ENCODE measurements around the gene TMEM253.

Gene TMEM253

DNA sequence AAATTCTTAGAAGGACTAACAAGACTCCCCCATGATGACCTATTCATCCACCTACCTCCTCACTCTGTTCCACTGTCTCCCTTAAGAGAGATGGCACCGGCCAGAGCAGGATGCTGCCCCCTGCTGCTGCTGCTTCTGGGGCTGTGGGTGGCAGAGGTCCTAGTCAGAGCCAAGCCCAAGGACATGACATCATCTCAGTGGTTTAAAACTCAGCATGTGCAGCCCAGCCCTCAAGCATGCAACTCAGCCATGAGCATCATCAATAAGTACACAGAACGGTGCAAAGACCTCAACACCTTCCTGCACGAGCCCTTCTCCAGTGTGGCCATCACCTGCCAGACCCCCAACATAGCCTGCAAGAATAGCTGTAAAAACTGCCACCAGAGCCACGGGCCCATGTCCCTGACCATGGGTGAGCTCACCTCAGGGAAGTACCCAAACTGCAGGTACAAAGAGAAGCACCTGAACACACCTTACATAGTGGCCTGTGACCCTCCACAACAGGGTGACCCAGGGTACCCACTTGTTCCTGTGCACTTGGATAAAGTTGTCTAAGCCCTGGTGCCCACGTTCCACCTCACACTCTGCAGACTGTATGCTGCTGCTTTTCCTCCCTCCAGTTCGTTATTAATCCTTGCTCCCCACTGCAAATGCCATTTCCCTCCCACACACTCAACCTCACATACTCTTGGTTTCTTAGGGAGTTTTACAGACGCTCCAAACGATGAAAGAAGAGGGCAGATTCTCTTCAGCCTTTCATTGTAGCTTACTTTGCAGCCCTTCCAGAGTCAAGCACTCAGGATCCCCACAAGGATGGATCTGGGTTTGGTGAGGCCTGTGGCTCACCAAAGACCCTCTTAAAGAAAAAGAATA, 42.8 kb upstream of the TMEM253 start, which contains the start of gene RNASE8:
TSS of gene RNASE8 (plus strand) at position 20 of the 873 bp plus-strand sequence. CDS start at position 91, 71 bp downstream.
- no peak within 1 kb of the TSS for H3K4me3 ChIP-seq (ENCODE audit: low read length)
- TF ChIP-seq, protein P1, sequence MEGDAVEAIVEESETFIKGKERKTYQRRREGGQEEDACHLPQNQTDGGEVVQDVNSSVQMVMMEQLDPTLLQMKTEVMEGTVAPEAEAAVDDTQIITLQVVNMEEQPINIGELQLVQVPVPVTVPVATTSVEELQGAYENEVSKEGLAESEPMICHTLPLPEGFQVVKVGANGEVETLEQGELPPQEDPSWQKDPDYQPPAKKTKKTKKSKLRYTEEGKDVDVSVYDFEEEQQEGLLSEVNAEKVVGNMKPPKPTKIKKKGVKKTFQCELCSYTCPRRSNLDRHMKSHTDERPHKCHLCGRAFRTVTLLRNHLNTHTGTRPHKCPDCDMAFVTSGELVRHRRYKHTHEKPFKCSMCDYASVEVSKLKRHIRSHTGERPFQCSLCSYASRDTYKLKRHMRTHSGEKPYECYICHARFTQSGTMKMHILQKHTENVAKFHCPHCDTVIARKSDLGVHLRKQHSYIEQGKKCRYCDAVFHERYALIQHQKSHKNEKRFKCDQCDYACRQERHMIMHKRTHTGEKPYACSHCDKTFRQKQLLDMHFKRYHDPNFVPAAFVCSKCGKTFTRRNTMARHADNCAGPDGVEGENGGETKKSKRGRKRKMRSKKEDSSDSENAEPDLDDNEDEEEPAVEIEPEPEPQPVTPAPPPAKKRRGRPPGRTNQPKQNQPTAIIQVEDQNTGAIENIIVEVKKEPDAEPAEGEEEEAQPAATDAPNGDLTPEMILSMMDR (conservative IDR thresholded peaks at IDR 0.05; ENCODE audit: low read depth, low read length): no peak
- no peak for DNase-seq (ENCODE audit: low read depth)

DNA sequence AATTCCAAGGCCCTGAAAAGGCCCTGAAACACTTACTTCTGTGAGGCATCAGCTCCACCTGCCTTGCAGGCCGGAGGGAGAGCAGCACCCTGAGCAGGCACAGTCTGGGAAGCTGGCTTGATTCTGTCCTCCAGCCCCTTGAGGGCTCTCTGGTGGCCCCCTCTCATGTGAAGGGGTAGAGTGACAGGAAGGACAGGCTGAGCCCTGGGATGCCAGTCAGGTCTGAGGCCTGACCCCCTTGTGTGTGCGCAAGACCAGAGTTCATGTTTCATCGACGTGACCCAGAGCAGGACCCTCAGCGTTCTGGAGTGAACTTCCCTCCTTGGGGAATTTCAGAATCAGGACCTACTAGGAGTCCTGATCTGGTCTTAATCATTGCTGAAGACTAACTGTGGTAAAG, 42.0 kb upstream of the TMEM253 start:
- TF ChIP-seq, protein P1 (conservative IDR thresholded peaks at IDR 0.05; ENCODE audit: low read depth, low read length): no peak
- no peak overlapping the region for H3K4me3 ChIP-seq (ENCODE audit: low read length)
- no peak for DNase-seq (ENCODE audit: low read depth)

DNA sequence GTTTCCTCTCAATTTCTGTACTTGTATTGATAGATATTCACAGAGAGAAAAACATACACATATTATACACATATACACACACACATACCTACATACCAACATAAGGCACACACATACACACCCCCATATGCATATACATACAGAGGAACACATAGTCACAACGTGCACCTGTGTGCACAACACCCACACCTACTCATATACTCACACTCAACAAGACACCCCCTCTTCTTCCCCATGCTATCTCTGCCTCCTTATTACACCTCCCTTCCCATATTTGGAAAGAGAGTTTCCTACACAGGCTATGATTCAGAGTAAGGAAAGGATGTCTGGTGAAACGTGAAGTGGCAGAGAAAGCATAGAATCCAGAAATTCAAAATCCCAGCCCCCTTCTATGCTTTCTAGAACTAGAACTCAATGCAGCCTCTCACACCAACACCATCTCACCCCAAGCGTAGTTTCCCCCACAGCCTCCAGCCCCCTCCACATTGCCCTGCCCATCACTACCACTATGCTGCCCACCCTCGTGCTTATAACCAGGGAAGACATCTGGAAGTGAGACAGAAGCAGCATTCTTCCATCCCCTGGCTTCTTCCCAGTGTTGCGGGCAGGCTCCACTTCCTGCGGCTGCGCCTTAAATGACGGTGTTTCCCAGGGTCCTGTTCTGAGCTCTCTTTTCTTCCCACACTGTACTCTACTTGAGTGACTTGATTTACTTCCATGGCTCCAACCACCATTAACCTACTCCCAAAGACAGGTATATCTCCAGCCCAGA, 40.8 kb upstream of the TMEM253 start:
- no peak overlapping the region for H3K4me3 ChIP-seq (ENCODE audit: low read length)
- TF ChIP-seq, protein P1 (conservative IDR thresholded peaks at IDR 0.05; ENCODE audit: low read depth, low read length): no peak
- DNase-seq (ENCODE audit: low read depth): no peak

DNA sequence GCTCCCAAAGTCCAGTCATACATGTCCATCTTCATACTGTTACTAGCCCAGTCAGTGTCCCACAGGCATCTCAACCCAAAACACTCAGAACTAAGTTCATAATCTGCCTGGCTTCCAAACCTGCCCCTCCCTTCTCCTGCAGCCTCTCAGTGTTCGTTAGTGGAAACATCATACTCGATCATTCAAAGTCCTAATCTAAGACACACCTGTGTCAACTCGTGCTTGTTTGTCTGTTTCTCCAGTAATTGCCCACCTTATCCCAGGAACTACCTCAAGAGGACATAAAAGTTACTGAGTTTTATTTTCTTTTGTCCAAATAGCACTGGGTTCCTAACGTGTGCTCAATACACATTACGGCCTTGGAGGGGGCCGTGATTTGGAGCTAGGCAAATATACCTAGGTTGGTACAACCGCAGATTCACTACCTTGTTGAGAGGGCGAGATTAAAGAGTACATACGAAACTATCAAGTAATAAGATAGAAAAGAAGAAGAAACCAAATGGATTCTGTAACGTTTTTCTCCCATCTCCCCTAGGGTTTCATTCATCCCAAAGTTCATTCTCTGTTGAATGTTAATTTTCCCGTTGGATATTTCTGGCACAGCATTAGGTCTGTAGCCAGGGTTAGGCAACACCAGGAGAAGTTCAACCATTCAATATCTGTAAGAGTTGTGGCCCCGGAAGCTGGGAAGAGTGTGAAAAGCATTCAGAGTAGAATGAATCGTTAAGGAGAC, 40.1 kb upstream of the TMEM253 start:
- no peak for DNase-seq (ENCODE audit: low read depth)
- TF ChIP-seq, protein P1 (conservative IDR thresholded peaks at IDR 0.05; ENCODE audit: low read depth, low read length): no peak
- no peak overlapping the region for H3K4me3 ChIP-seq (ENCODE audit: low read length)

DNA sequence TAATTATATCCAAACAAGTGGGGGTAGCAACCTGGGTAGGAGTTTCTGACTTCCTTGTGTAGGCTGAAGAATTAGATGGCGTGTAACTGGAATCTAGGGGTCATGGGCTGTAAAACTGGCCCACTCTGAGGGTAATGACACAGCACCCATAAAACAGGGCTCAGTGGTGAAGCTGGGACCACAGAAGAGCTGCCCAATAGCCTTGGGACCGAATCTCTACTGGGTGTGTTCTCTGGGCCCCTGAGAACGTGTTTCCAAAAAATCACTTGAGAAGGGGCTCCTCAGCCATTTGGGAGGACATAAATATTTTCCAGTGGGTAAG, 39.6 kb upstream of the TMEM253 start:
- no peak for DNase-seq (ENCODE audit: low read depth)
- no peak overlapping the region for H3K4me3 ChIP-seq (ENCODE audit: low read length)
- TF ChIP-seq, protein P1 (conservative IDR thresholded peaks at IDR 0.05; ENCODE audit: low read depth, low read length): no peak

DNA sequence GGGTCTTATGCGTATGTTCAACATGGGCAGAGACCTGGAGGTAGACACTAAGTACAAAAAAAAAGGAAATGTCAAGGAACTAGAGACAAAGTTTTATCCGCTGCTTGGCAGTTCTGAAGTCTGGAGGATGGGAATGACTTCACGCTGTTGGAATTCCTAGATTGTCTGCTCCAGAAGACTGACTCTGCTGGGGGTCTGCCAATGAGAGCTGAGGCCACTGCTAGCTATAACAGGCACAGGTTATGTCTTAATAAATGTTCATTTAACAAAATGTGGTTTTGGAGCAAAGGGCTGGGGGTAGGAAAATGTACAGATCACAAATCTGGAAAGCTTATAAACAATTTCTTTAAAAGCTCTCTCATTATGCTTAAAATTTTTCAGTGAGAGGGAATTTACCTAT, 37.4 kb upstream of the TMEM253 start:
- no peak for DNase-seq (ENCODE audit: low read depth)
- TF ChIP-seq, protein P1 (conservative IDR thresholded peaks at IDR 0.05; ENCODE audit: low read depth, low read length): no peak
- no peak overlapping the region for H3K4me3 ChIP-seq (ENCODE audit: low read length)
